GM19240 (cell line): Measurements from ENCODE around the gene TMEM18.

ENCODE experiments used
- DNase-seq: peaks from one replicate; pipeline ENCODE4 v3.0.0; 2011; ENCODE audit warnings: low spot score; ENCODE audit not compliant: insufficient read length

Gene TMEM18

DNA sequence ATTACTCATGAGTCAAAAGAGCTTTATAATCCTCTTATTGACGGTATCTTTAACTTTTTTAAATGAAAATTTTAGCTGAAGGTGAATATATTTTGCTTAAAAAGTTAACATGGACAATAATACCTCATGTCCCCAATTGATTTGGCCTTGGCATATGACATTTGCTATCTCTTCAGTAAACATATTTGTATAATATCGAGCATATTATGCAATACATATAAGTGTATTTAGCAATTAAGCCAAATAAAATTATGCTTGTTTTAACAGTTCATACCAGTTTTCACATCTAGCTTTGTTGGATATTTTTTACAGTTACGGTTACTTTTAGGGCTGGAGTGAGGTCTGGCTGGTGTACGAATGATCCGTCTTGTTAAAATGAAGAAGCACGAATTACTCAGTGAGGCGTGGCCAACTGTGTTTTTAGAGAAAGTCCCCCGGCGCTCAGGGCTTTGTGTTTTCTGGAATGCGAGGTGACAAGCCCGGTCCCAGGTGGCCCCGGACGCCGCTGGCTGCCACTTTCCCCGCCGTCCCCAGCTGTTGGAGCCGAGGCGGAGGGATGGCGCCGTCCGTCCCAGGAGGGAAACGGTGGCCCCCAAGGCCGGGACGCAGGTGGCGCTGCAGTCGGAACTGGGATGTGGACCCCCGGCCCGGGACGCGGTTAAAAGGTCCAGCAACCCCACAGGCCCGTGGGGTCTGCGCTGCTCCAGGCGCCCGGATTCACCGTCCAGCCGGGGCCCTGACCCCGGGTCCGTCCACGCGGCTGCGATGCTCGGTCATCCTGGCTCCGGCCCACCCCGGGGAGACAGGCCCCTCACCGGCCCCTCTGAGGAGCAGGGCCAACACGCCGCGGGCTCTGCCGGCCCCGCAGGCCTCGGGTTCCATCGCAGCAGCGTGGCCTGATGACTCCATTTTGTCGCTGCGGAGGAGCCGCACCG, 41.3 kb downstream of the TMEM18 start:
- no peak for DNase-seq

DNA sequence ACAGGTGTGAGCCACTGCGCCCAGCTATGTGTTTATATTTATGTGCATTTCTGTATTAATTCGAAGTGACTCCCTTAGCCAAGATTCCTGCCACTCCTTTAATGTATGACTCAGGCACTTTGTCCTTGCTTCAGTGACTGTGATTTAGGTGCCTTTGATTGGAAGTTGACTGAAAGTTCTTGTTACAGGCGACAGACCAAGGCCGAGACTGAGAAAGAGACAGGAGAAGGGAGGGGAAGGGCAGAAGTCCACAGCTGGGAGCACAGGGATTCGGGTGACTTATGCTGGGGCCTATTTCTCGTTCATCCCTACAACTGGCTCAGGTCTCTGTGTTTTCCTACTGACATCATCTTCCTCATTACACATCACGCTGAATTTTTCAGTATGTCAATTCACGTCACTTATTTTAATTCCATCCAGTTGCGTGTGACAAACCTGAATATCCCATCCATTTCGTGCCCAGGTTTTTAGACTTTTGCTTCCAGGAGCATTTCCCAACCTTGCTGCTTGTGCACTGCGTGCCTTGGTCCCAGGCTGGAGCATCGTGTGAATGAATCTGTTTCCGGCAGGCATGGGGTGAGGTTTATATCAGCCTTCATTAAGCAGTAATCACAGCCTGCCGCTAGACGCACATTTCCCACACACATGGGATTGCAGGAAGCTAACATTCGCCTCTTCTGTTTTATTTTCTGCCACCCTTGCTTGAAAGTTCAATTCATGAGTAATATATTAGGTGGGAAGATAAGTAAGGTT, 42.4 kb downstream of the TMEM18 start:
- no peak for DNase-seq

DNA sequence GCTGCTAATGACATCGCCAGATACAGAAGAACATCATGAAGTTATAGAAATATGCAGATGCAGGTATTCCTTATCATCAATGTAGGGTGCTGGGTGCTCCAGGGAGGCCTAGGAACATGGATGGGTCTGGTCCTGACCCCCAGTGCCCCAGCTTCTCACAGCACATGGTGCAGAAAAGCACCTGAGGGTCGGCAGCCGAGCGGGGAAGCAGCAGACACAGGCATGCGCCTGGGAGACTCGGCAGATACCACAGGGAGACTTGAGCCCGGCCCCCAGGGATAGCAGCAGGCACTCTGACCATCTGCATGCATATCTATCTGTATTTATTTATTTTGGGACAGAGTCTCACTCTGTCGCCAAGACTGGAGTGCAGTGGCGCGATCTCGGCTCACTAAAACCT, 43.2 kb downstream of the TMEM18 start:
- no peak for DNase-seq

DNA sequence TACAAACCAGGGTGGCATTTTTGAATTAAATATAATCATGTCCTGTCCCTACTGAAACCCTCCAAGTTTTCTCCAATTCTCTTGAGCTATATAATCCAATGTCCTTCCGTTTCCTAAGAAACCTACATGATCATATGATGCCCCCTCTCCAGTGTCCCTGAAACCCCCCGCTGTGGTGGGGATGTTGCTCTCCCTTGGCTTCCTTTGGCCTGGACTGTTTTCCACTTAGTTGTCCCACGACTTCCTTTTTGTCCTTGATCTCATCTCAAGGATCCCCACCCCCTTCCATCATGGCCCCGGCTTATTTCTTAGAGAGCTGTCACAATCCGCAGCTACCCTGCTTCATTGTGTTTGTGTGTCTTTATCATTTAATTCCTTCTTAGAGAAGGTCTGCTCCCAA, 43.8 kb downstream of the TMEM18 start:
- no peak for DNase-seq

DNA sequence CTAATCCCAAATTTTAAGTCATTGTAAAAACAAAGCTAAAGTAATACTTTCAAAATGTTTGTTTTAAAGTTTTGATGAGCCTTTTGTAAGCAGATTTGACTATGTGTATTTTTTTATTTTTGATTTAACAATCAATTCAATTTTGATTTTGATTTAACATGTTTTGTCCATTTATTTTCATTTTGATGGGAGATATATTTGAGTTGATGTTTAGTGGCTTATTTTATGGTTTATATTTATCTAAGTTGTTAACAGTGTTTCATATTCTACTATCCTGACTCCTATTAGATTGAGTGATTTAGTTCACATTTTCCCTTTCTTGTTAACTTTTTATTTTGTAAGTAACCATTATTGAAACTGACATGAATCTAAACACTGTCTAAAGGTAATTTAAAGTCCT, 44.7 kb downstream of the TMEM18 start:
- DNase-seq, result no peak

DNA sequence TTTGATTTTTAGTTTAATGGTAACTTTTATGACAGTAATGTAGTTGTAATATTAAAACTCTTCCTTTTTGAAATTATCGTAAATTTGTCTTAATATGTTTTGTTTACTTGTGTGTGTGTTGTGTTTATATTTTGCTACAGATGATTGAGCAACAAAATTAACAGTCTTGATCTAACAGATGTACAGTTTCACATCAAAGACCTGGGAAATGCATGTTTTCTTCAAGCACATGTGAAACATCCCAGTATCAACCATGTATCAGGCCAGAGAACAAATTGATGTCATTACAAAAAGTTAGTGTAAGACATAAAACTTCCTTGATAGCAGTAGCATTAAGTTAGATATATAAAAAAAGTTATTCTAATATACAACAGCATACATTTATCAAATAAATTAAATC, 45.5 kb downstream of the TMEM18 start:
- no peak for DNase-seq

DNA sequence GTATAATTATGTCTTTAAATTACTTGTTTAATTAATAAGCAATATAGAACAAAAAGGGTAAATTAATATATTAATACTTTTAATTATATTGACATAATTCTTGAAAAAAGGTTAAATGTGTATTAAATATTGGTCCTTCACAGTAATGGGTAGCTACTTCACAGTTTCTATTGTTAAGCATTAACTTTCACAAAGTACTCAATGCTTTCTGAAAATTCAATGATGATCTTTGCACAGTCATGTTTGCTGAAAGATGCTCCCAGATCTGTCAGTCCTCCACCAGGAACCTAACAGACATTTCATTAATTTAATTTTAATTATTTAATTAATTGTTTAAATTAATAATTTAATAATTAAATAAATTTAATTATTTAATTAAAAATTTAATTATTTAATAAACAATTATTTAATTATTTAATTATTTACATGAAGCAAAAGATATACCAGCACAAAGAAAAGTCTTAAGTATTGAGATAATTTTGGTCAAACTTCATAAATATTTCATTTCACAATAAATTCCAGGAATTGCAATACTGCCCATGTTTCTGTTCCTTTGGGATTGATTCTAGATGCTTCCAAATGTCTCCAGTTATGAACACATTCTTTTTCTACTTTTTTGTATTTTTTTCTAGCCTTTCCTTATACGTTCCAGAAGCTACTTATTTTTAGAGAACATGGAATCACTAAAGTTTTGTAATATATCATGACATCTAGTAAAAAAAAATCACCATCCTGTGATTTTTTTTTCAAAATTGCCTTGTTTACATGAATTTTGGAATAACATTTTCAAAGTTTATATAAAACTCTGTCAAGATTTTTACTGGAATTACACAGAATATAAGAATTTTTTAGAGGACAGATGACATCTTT, 46.5 kb downstream of the TMEM18 start:
- DNase-seq, result no peak

DNA sequence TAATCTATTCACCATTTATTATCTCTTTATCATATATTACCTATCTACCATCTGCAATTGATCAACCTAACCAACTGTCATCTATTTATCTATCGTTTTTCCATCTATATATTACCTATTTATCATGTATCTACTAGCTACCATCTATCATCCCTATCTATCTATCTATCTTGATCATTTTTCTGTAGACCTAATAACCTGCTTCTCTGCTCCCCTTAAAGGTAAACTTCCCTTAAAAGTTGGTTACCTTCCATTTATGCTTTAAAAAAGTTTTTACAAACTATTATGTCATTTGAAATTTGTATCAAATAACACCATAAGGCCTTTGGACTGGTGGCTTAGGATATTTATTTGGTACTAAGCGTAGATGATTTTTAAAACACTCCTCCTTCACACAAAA, 47.2 kb downstream of the TMEM18 start:
- no peak for DNase-seq

DNA sequence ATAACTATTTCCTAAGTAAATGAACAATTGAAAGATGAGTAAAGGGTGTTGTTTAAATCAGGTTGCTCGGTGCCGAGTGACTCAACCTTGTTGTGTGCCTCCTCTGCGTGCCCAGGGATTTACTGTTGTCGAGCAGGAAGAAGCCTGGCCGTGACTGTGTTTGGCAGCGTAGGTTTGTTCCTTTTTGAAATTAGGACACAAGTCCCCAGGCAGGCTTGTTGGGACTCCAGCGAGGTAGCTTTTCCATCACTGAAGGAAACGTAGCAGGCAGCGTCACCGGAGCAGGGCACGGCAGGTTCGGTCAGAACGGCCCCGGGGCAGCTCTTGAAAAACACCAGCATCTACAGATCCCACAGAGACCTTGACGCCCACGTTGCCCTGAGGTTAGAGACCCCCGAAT, 48.6 kb downstream of the TMEM18 start:
- DNase-seq, result no peak

DNA sequence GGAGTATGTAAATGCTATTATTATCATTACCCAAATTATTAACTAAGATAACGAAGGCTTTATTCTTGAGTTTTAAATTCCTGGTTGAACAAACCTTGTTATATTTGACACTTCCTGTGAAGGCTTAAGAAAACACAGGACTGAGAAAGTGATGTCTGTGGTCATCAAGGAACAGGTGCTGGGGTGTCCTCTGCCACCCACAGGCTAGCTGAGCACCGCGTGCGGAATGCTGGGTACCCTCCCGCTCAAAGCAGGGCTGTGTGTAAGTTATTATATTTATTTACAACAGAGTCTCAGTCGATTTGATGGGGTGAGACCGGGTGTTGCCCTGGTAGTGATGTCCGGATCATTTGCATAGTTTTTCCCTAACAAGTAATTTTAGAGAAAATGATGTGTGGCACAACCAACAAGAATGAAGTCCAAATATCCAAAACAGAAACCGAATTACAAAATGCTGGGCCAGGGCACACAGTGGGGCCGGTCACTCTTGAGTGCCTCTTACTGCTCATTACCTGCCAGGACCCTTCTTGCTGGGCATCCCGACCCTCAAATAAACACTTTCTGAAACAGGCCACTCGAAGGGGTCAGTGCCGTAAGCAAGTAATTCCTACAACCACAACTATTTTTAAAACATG, 49.2 kb downstream of the TMEM18 start:
- no peak for DNase-seq

DNA sequence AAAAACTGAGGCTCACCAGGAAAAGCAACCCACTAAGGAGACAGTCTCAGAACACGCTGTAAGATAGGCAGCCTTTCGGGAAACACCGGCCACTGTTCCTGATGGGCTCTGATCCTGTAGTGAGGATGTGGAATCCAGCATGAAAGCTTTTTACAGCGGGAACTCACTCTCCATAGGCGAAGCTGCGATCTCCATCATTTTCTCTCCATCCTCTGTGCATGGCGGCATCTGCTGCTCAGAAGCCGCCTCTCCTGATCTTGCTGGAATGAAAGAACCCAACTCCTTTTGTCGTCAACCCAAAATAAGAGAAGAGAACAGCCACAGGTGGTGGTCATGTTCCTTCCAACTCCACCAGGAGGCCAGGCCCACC, 49.9 kb downstream of the TMEM18 start:
- no peak for DNase-seq

DNA sequence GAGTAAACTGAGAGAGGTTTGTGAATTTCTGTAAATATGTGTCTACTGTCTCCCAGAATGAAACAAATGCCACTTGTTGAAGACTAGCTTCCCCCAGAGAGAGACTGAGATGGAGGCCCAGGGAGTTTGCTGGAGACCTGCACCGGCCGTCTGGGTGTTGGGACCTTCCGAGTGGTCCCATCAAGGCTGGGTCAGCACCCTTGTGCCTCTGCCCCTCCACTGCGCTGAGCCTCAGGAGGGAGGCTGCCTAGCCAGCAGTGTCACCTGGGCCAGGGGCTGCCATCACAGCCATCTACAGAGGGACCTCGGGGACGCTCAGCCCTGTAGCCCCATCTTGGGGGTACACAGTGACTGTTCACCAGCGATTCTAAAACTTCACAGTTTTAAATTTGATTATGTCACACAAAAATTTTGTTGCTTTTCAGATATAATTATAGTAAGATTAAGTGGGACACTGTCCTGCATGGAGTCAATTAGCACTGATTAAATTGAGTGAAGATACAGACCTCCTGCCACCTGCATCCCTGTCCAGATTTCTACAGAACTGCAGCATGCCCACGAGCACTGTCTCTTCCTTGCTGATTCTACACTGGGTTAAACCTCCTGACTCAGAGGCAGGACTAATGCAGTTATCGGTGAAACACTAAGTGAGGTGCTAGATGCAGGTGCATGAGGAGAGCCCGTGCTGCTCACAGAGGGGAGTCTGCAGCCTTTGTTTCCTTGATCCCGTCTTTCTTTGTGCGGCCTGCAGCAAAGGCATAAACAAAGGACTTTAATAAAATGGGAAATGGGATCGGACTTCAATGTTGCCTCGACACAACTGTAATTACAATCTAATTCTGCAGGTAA, 50.5 kb downstream of the TMEM18 start:
- no peak for DNase-seq

DNA sequence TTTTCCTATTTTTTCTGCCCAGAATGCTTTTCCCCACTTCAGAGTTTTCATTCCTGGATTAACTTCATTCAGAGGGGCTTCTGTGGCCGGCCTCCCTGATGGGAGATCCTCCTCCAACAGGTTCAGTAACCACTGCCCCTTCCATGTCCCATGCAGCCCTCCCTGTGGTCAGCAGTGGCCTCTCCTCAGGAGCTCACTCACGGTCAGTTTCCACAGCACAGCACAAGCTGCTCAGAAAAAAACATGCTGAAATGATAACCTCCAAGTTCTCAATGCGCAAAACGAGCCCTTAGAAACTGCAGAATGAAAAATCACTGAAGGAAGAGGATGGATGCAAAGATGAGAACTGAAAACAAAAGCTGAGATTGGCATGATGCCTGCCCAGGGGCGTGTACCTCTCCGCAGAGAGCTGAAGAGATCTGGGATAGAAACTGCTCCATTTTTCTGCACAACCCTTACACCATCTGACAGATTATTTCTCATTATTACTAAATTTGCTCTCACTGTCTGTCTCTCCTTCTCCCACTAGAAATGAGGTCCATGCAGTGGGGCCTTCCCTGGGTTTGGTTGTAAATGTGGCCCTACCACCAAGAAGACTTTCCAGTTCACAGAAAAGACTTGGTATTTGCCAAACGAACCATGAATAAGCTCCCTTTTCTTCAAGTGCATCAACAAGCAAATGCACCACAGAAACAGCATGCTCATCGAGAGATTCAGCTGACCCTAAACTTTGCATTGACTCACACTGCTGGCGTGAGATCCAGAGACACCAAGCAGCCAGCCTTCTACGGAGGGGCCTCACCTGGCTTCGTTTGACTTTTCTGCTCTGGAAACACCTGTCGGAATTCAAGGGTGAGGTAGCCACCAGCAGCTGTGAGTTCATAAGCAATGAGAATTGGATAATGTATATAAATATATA, 51.5 kb downstream of the TMEM18 start:
- DNase-seq, result no peak

DNA sequence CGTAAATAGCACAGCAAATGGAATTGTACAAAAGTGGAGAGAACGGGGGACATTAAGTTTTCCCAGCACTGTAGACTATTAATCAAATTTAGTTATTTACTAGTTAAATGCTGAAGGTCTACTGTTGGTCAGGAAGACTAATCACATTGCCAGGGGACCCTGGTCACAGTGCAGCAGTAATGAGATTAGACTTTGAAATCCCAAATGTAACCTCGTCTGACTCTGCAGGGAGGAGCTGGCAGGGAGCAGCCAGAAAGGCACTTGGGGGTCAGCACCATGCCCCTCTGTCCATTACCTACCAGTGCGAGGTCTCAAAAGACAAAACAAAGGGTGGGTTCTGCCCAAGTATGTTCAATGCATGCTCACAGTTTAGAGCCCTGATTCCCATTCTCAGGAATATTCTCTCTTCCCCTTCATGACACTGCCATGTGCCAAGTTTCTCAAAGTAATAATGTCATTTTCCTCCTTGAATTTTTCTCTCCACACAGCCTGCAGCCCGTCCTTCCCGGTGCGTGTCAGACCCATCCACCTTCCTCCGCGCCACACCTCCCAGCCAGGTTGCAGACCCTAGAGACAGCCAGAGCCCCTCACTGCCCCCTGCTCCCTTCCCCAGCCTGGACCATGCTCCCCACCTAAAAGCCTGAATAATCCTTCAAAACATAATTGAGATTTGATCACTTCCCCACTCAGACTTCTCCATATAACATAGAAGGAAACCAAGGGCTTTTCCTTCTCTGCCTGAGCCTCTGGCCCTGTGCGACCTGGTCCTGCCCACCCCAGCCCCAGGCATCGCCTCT, 52.5 kb downstream of the TMEM18 start:
- DNase-seq, result no peak

DNA sequence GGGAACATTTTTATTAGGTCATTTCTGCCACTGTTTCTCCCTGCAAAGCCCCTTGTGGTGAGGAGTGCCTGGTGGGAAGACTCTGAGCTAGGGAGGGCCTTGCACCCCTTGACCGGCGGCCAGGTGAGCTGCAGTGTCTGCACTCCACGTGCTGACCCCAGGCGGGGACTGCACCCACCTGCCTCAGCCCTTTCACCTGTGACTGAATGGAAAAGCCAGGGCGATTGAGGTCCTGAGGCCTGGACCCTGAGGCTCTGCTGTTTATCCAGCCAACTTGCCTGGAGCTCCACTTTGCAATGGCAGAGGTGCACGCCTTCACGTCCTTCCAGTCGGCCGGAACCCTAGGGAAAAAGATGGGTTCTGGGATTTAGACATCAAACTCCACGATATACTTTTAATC, 53.1 kb downstream of the TMEM18 start:
- no peak for DNase-seq

DNA sequence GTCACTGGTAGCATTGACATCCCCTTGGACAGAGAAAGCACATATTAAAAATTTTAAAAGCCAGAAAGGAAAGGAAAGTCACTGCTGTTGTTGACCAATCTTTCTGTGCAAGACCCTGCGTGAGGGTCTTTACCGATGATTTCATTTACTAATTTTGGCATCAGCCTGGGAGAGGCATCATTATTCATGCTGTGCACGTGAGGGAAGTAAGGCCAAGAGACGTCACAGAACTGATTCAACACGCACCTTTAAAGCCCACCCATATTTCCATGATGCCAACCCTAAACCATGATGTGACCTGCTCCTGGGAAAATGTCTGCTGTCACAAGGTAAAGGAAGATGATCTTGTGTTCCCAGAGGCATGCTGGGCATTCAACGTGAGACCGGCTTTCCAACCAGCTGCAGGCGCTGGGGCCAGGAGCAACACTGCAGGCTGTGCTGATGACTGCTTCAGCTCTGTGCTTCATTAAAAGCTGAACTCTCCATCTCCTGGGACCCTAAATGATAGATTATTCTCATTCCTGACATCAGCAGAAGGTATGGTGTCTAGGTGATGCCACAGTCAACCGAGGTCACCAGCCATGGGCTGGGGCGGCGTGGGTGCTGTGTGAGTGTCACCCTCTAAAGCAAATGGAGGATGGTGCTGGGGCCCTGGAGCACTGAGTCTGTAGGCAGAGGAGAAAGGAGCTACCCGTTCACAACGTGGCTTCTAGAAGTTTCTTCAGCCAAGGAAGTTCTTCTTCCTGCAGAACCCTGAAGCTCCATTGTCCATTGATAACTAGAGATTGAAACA, 53.9 kb downstream of the TMEM18 start:
- DNase-seq, result no peak

DNA sequence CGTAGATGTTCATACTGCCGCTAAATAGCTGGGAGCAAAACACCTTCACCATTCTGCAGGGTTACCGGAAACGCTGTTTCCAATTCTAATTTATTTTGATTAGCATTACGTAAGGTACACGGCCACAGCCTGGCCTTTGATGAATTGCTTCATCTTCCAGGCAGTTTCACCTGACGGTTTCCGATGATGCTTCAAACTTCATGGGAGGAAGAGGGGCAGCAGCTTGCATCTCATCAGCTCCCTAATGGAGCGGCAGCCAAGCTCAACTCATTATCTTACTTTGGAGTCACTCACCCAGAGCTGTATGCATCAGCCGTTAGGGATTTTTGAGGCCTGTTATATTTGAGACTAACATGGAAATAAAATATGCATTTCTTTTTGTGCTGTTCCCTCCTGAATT, 54.8 kb downstream of the TMEM18 start:
- no peak for DNase-seq
